Stimulated activated naive B cell treated with anti-CD40 and anti-IgM and Interleukin-4, amounts not matched to agents 10 μg/mL and 1 μg/mL and 100 μg/mL, for 72 hours (primary cell): Measurements from ENCODE around the gene C15orf39.

Source experiments
- ATAC-seq, 2 donors: fragments of 150-1000 bp; cut with Tn5 transposase; replicated peaks; 2 replicates each; pipeline ENCODE4 v1.10.0; 2021; ENCODE audit warnings: moderate library complexity in 1 of 2
- DNase-seq: peaks from one replicate; pipeline ENCODE4 v3.0.0; 2021
- H3K27ac Mint-ChIP-seq: one replicate; pipeline ENCODE4 v1.8.0; 2022; ENCODE audit warnings: mild to moderate bottlenecking, mixed read lengths
- H3K27me3 Mint-ChIP-seq, 2 donors: one replicate each; pipeline ENCODE4 v1.8.0; 2022; ENCODE audit warnings: mixed read lengths in 2 of 2
- H3K36me3 Mint-ChIP-seq, 2 donors: one replicate each; pipeline ENCODE4 v1.8.0; 2022; ENCODE audit warnings: mixed read lengths in 2 of 2, mild to moderate bottlenecking in 1 of 2
- H3K4me1 Mint-ChIP-seq, 2 donors: one replicate each; pipeline ENCODE4 v1.8.0; 2022; ENCODE audit warnings: mixed read lengths in 2 of 2, mild to moderate bottlenecking in 1 of 2
- H3K4me3 Mint-ChIP-seq, 2 donors: one replicate each; pipeline ENCODE4 v1.8.0; 2022; ENCODE audit warnings: mild to moderate bottlenecking in 2 of 2, mixed read lengths in 2 of 2, moderate library complexity in 1 of 2
- H3K9me3 Mint-ChIP-seq, 2 donors: one replicate each; pipeline ENCODE4 v1.8.0; 2022; ENCODE audit warnings: mixed read lengths in 2 of 2, mild to moderate bottlenecking in 1 of 2

The C15orf39 gene

DNA sequence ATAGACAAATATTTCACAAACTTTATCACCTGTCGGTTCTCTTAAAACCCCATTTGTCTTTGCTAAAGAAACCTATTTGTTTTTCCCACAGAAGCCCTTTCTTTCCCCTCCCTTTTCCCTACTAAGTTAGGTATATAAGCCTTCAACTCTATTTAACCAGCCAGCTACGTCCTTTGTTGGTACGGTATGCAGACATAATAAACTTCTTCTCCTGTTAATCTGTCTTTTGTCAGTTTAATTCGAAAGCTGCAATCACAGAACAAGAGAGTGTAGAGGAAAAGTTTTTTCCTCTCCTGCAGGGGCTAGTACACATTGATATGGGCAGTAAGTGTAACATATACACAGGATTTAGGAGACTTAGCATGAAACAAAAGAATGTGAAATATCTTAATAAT is 21.9 kb upstream of the C15orf39 start:
- H3K9me3 Mint-ChIP-seq: no peaks in the 10 kb centered on the region
- no peak overlapping the region for H3K27ac Mint-ChIP-seq
- peaks cover 54 to 64% of the 10 kb centered on the region in 2 donors for H3K27me3 Mint-ChIP-seq
- H3K36me3 Mint-ChIP-seq: no peaks in the 10 kb centered on the region
- no peak for DNase-seq
- no peak overlapping the region for H3K4me3 Mint-ChIP-seq
- no peak for ATAC-seq
- H3K4me1 Mint-ChIP-seq: peaks cover 13 to 31% of the 10 kb centered on the region in 2 donors

DNA sequence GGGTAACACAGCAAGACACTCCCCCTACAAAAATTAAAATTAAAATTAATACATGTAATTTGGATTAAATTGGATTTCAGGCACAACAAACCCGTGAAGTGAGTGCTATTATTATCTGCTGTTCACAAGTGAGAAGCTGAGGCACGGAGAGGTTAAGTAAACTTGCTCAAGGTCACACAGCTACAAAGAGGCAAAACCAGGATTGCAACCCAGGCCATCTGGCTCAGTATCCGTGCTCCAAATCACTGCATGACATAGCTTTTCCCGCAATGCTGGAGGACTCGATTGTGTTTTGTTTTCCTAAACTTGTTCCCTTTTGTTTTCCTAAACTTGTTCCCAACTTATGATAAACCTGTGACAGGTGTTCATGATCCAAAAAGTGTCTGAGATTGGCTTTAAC is 19.9 kb upstream of the C15orf39 start:
- H3K4me3 Mint-ChIP-seq: no peak overlapping the region
- H3K9me3 Mint-ChIP-seq: no peaks in the 10 kb centered on the region
- ATAC-seq (no peak), DNase-seq (no peak)
- H3K27ac Mint-ChIP-seq: no peak overlapping the region
- peaks cover 53 to 67% of the 10 kb centered on the region in 2 donors for H3K27me3 Mint-ChIP-seq
- peaks cover 13 to 29% of the 10 kb centered on the region in 2 donors for H3K4me1 Mint-ChIP-seq
- H3K36me3 Mint-ChIP-seq: no peaks in the 10 kb centered on the region

DNA sequence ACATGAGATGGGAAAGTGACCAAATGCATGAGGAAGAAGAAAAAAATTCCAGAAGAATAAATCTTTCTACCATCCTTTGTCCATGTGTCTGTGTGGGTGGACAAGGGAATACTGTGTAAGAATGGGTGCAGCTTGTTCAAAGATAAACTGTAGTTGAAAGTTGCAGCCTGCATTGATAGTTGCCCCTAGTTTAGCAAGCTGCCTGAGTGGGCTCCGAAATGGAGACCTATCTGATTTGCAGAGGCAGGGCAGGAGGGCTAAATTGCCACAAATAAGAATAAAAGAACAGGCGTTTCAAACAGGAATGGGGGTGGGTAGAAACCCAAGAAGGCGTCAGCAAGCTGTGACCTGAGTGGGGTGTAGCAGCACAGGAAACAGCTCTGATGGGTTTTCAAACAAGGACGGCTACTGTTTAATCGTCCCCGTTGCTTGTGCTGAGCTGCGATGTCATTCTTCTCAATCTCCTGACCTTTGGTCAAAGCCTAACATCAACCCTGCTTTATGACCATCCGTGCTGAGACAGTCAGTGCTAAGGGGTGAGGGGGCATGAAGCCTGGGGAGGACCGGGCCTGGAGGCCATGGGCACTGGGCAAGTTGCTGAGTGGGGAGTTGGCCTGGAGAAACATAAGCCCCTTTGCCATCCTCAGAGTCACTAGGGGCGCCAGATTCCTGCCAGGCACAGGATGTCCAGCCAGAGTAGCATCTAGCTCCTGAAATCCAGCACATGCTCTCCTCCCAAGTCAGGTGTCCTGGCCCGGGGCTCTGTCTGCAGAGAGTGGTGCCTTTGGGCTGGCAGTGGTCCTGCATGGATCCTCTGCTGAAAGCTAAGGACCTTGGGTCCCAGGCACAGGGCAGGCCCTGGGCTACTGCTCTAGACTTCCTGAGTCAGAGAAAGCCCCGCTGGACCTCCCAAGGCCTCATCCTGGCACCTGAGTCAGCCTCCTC is 19.2 kb upstream of the C15orf39 start:
- H3K9me3 Mint-ChIP-seq: no peaks in the 10 kb centered on the region

DNA sequence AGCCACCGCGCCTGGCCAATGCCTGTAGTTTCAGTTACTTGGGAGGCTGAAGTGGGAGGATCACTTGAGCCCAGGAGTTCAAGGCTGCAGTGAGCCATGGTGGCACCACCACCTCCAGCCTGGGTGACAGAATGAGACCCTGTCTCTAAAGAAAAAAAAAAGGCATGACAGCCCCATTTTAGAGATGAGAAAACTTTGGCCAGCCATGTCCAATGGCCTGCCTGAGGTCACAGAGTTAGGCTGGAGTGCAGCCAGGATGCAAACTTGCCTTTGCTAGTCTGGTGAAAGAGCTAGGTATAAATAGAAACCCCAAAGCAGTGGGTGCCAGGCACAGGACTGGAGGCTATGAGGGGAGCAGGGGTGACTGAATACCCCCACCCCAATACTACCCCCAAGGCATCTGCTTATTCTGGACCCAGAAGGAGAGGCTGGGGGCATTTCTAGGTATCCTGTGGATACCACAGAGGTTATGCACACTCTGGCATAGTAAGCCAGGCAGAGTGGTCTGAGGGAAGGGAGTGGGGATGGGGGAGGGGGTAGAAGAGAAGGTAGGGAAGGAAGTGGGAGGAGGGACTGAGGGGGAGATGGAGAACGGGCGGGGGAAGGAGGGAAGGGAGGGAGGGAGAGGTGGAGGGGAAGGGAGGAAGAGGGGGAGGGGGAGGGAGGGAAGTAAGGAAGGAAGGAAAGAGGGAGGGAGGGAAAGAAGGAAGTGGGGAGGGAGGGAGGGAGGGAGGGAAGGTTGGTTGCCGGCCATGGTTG is 16.2 kb upstream of the C15orf39 start:
- no peaks in the 10 kb centered on the region for H3K36me3 Mint-ChIP-seq
- no peak for DNase-seq
- H3K4me3 Mint-ChIP-seq: no peak overlapping the region
- ATAC-seq: no peak
- H3K27me3 Mint-ChIP-seq: peaks cover 28 to 35% of the 10 kb centered on the region in 2 donors
- H3K9me3 Mint-ChIP-seq: no peaks in the 10 kb centered on the region
- peaks cover 5 to 15% of the 10 kb centered on the region in 2 donors for H3K4me1 Mint-ChIP-seq
- no peak overlapping the region for H3K27ac Mint-ChIP-seq

More for the DNA sequence above, 19.2 kb upstream of the C15orf39 start:
- Mint-ChIP-seq H3K4me3 (no peak overlapping the region), H3K4me1 (peaks cover 13 to 29% of the 10 kb centered on the region in 2 donors), H3K36me3 (no peaks in the 10 kb centered on the region), H3K27me3 (peaks cover 46 to 61% of the 10 kb centered on the region in 2 donors), H3K27ac (no peak overlapping the region)
- ATAC-seq (no peak), DNase-seq (no peak)

DNA sequence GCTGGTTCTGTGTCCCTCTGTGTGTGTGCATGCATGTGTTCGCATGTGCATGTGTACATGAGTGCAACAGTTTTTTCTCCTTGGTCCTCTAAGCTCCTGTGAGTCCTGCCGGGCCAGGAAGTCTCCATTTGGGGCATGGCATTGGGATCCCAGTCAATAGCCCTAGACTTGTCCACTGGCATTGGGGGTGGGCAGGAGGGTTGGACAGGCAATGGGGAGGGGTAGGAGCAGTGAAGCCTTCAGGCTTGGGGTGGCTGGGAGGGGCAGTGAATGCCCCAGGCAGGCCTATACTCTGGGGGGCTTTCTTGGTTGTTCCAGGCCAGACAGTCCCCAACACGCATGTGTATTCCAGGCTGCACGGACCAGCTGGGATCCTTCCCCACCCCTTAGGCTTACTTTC is 15.6 kb upstream of the C15orf39 start:
- DNase-seq: no peak
- no peak overlapping the region for H3K27ac Mint-ChIP-seq
- ATAC-seq: no peak

GRCh38 chr15:75188499-75188898 is 13.2 kb upstream of the C15orf39 start:
- DNase-seq: no peak
- Mint-ChIP-seq H3K9me3 (no peaks in the 10 kb centered on the region), H3K36me3 (no peaks in the 10 kb centered on the region), H3K27me3 (peaks cover 15 to 28% of the 10 kb centered on the region in 2 donors), H3K4me1 (peaks cover 5 to 15% of the 10 kb centered on the region in 2 donors), H3K4me3 (no peak overlapping the region), H3K27ac (no peak overlapping the region)
- ATAC-seq: no peak

More for the DNA sequence above, 15.6 kb upstream of the C15orf39 start:
- Mint-ChIP-seq H3K9me3 (no peaks in the 10 kb centered on the region), H3K4me3 (no peak overlapping the region), H3K36me3 (no peaks in the 10 kb centered on the region), H3K27me3 (peaks cover 22 to 33% of the 10 kb centered on the region in 2 donors), H3K4me1 (peaks cover 5 to 15% of the 10 kb centered on the region in 2 donors)

- Mint-ChIP-seq H3K4me1 (no peaks in the 10 kb centered on the region), H3K27me3 (peaks cover 28 to 44% of the 10 kb centered on the region in 2 donors), H3K9me3 (no peaks in the 10 kb centered on the region), H3K36me3 (no peaks in the 10 kb centered on the region), H3K27ac (no peak overlapping the region), H3K4me3 (no peak overlapping the region)
- no peak for ATAC-seq
- DNase-seq: no peak
These were observed 10.4 kb upstream of the C15orf39 start for GRCh38 chr15:75191235-75191634.

GRCh38 chr15:75192307-75192706 is 9.4 kb upstream of the C15orf39 start:
- Mint-ChIP-seq H3K27me3 (peaks cover 24 to 49% of the 10 kb centered on the region in 2 donors), H3K9me3 (no peaks in the 10 kb centered on the region), H3K27ac (no peak overlapping the region), H3K36me3 (no peaks in the 10 kb centered on the region), H3K4me1 (no peaks in the 10 kb centered on the region), H3K4me3 (no peak overlapping the region)
- ATAC-seq (no peak), DNase-seq (no peak)

DNA sequence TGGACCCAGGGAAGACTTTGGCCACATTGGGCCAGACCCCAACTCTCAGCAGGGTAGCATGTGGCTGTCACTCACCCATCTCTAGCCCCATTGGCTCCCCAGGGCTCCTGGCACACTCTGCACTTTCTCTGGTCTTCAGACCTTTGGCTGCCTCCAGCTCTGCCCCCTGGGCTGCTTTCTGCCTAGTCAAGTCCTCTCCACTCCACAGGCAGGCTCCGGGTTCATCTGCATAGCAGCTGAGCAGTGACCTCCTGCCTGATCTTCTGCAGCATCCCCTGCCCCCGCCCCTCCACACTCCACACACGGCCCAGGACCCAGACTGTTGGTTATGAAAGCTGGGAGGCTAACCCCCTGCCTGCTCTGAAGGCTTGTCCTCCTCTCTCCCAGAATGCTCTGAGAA is 8.4 kb upstream of the C15orf39 start:
- Mint-ChIP-seq H3K4me3 (no peak overlapping the region), H3K27me3 (peaks cover 29 to 59% of the 10 kb centered on the region in 2 donors), H3K4me1 (peaks cover 3 to 5% of the 10 kb centered on the region in 2 donors), H3K36me3 (no peaks in the 10 kb centered on the region), H3K27ac (no peak overlapping the region), H3K9me3 (no peaks in the 10 kb centered on the region)
- DNase-seq: no peak
- no peak for ATAC-seq

DNA sequence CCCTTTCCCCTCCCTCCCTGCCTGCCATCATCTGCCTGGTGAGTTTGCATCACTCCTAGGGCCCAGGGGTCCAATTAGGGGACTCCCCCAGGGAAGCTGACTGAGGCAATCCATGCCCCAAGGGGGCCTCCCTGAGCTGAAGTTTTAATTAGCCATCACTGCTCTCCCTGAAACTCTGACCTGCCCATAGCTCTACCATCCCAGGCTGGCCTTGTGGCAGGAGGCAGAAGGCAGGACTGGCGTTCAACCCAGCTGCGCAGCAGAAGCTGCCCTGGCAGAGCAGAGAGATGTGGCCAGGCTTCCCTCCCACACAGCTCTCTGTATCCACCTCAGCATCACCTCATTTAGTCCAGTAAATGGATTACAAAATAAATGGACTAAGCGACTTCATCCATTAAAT is 7.7 kb upstream of the C15orf39 start:
- Mint-ChIP-seq H3K27ac (no peak overlapping the region), H3K36me3 (no peaks in the 10 kb centered on the region), H3K4me3 (no peak overlapping the region), H3K27me3 (peaks cover 34 to 62% of the 10 kb centered on the region in 2 donors), H3K4me1 (peaks cover 5 to 8% of the 10 kb centered on the region in 2 donors), H3K9me3 (no peaks in the 10 kb centered on the region)
- DNase-seq (no peak), ATAC-seq (no peak)

GRCh38 chr15:75194397-75194796 is 7.3 kb upstream of the C15orf39 start:
- no peaks in the 10 kb centered on the region for H3K9me3 Mint-ChIP-seq
- no peak for DNase-seq
- H3K27ac Mint-ChIP-seq: no peak overlapping the region
- no peak overlapping the region for H3K4me3 Mint-ChIP-seq
- peaks cover 5 to 8% of the 10 kb centered on the region in 2 donors for H3K4me1 Mint-ChIP-seq
- peaks cover 38 to 62% of the 10 kb centered on the region in 2 donors for H3K27me3 Mint-ChIP-seq
- no peaks in the 10 kb centered on the region for H3K36me3 Mint-ChIP-seq
- ATAC-seq: no peak

DNA sequence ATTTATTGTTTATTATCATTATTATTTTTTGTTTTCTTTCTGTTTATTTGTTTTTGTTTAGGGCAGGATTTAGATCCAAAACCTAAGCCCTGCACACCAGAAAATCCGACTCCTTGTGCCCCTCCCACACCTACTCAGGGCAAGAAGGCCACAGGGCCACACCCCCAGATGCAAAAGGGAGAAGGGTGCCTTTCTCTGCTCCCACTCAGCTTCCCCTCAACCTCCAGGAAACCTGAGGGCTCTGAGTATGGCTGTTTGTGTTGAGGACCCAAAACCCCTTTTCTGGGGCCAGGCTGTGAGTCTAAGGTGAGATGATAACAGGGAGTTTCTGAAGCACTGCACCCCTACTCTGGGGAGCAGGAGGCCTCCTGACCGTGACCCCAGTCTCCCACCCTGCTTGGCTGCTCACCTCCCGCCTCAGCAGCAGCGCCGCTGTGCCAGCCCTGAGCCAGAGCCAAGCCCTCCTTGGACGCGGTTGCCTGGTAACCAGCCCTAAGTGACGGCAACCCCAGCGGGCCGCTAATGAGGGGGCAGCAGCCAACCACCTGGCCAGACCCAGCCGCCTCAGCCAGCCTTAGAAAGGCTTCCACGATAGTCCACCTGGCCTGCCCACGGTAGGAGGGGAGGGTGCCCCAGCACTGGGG is 6.4 kb upstream of the C15orf39 start:
- no peak overlapping the region for H3K27ac Mint-ChIP-seq
- peaks cover 42 to 62% of the 10 kb centered on the region in 2 donors for H3K27me3 Mint-ChIP-seq
- ATAC-seq (peak; percentile 30 to 44), DNase-seq (no peak)
- H3K4me3 Mint-ChIP-seq: no peak overlapping the region
- H3K9me3 Mint-ChIP-seq: no peaks in the 10 kb centered on the region
- no peaks in the 10 kb centered on the region for H3K36me3 Mint-ChIP-seq
- peaks cover 6 to 12% of the 10 kb centered on the region in 2 donors for H3K4me1 Mint-ChIP-seq

DNA sequence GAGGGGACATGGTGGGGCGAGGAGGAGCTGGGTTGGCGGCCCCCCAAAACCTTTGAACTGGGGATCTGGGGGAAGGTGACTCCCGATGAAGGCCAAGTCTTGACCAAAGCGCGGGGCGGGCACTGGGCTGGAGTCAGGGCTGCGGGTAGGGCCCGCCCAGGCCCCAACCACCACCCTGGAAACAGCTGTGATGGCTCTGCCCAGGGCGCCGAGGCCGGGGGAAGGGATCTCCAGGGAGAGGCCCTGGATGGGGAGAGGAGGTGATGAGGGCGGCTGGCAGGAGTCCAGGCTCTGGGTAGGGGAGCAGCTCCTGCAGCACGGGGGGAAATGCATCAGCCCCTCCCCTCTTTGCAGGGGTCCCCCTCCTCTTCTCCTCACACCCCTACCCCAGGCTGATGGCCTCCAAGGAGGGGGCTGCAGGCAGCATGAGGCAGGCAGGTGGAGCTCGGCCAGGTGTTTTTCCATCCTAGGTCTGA is 5.9 kb upstream of the C15orf39 start:
- Mint-ChIP-seq H3K4me1 (peaks cover 9 to 18% of the 10 kb centered on the region in 2 donors), H3K27ac (no peak overlapping the region), H3K9me3 (no peaks in the 10 kb centered on the region), H3K4me3 (no peak overlapping the region), H3K36me3 (no peaks in the 10 kb centered on the region), H3K27me3 (peaks cover 44 to 63% of the 10 kb centered on the region in 2 donors)
- no peak for DNase-seq
- ATAC-seq: no peak

DNA sequence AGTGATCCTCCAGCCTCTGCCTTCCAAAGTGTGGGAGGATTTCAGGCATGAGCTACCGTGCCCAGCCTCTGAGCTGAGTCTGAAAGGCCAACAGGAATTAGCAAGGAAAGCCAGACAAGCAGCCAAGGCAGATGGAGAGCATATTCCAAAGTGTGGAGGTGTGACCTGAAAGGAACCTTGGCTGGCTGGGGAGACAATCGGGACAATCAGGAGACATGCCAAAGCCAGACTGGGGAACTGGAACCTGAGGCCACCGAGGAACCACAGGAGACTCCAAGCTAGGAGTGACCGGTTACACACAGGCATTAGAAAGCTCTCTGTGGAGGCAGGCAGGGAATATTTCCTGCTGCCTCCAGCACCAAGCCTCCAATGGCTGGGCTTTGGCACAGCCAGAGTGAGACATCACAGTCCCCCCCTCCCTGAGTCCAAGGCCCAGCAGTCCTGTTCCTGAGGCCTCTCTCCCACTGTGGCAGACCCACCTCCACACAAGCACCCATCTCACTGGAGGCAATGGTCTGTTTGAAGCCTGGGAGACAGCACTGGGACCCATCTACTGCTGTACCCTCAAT is 4.5 kb upstream of the C15orf39 start:
- Mint-ChIP-seq H3K4me1 (peaks cover 16 to 25% of the 10 kb centered on the region in 2 donors), H3K9me3 (no peaks in the 10 kb centered on the region), H3K27me3 (peaks cover 44 to 68% of the 10 kb centered on the region in 2 donors), H3K36me3 (peaks cover 0 to under 1% of the 10 kb centered on the region in 2 donors), H3K4me3 (no peak overlapping the region), H3K27ac (no peak overlapping the region)
- DNase-seq: no peak
- ATAC-seq: no peak
